ENCODE data around the gene AQP12B. TPM values are rescaled to one million over a fixed set of nuclear protein-coding genes. Genes with fewer than 3 reads are reported as not detected.

The AQP12B gene
- total and polyA plus RNA-seq, 2 donors, result under 0.01 to 0.11 TPM

- DNase-seq (ENCODE audit: low read depth in 6 of 9, low spot score in 9 of 9), result no peak
- no peaks in the 10 kb centered on the region for H3K9me3 ChIP-seq (ENCODE audit: control insufficient read depth in 2 of 2, insufficient read depth in 1 of 2, low read length in 1 of 2)
- no peak overlapping the region for H3K27ac ChIP-seq (ENCODE audit: low read depth in 1 of 2, low read length in 1 of 2)
- H3K4me1 ChIP-seq (ENCODE audit: control insufficient read depth in 2 of 2, insufficient read depth in 2 of 2, low read length in 2 of 2), result no peaks in the 10 kb centered on the region
- no peaks in the 10 kb centered on the region for H3K36me3 ChIP-seq (ENCODE audit: control insufficient read depth in 2 of 2, insufficient read depth in 2 of 2, low read length in 1 of 2)
- no peak overlapping the region for H3K4me3 ChIP-seq (ENCODE audit: low read length in 2 of 2)
- WGBS, result 75% methylated on average over 7 of the region's 7 CpGs
- H3K27me3 ChIP-seq (ENCODE audit: control insufficient read depth in 2 of 2, insufficient read depth in 1 of 2, low read length in 1 of 2), result no peaks in the 10 kb centered on the region
Measured at GRCh38 chr2:240725671-240726070, 43.0 kb upstream of the AQP12B start.

- Histone ChIP-seq H3K9me3 (ENCODE audit: control insufficient read depth in 2 of 2, insufficient read depth in 1 of 2, low read length in 1 of 2) (no peaks in the 10 kb centered on the region), H3K36me3 (ENCODE audit: control insufficient read depth in 2 of 2, insufficient read depth in 2 of 2, low read length in 1 of 2) (no peaks in the 10 kb centered on the region), H3K4me1 (ENCODE audit: control insufficient read depth in 2 of 2, insufficient read depth in 2 of 2, low read length in 2 of 2) (no peaks in the 10 kb centered on the region), H3K4me3 (ENCODE audit: low read length in 2 of 2) (no peak overlapping the region), H3K27me3 (ENCODE audit: control insufficient read depth in 2 of 2, insufficient read depth in 1 of 2, low read length in 1 of 2) (no peaks in the 10 kb centered on the region), H3K27ac (ENCODE audit: low read depth in 1 of 2, low read length in 1 of 2) (no peak overlapping the region)
- no peak for DNase-seq (ENCODE audit: low read depth in 6 of 9, low spot score in 9 of 9)
- 94% methylated on average over 12 of the region's 12 CpGs for WGBS
Measured at GRCh38 chr2:240725266-240725665, 42.6 kb upstream of the AQP12B start.

- Histone ChIP-seq H3K9me3 (ENCODE audit: control insufficient read depth in 2 of 2, insufficient read depth in 1 of 2, low read length in 1 of 2) (no peaks in the 10 kb centered on the region), H3K4me3 (ENCODE audit: low read length in 2 of 2) (no peak overlapping the region), H3K27me3 (ENCODE audit: control insufficient read depth in 2 of 2, insufficient read depth in 1 of 2, low read length in 1 of 2) (no peaks in the 10 kb centered on the region), H3K36me3 (ENCODE audit: control insufficient read depth in 2 of 2, insufficient read depth in 2 of 2, low read length in 1 of 2) (no peaks in the 10 kb centered on the region), H3K27ac (ENCODE audit: low read depth in 1 of 2, low read length in 1 of 2) (no peak overlapping the region), H3K4me1 (ENCODE audit: control insufficient read depth in 2 of 2, insufficient read depth in 2 of 2, low read length in 2 of 2) (no peaks in the 10 kb centered on the region)
- 97% methylated on average over 10 of the region's 10 CpGs for WGBS
- no peak for DNase-seq (ENCODE audit: low read depth in 6 of 9, low spot score in 9 of 9)
Measured at GRCh38 chr2:240724431-240724830, 41.7 kb upstream of the AQP12B start.

DNA sequence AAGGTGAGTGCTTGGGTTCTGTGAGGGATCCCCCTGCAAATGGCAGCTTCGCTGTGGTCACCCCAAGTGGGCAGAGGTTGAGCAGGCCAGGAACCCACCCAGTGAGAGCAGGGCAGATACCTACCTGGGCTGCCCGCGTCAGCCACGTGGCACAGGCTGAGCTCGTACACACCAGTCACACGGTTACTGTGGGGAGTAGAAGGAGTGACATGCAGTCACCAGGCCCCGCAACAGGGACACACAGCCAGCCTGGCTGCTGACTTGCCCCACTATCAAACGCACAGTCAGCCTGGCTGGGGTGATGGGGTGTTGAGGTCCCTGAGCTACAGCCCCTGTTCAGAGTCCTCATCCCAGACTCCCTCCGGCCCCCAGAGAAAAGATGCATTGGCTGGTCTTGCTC is 41.2 kb upstream of the AQP12B start:
- no peaks in the 10 kb centered on the region for H3K9me3 ChIP-seq (ENCODE audit: control insufficient read depth in 2 of 2, insufficient read depth in 1 of 2, low read length in 1 of 2)
- WGBS, result 99% methylated on average over 9 of the region's 9 CpGs
- no peak for DNase-seq (ENCODE audit: low read depth in 6 of 9, low spot score in 9 of 9)
- no peaks in the 10 kb centered on the region for H3K4me1 ChIP-seq (ENCODE audit: control insufficient read depth in 2 of 2, insufficient read depth in 2 of 2, low read length in 2 of 2)
- H3K27ac ChIP-seq (ENCODE audit: low read depth in 1 of 2, low read length in 1 of 2), result no peak overlapping the region
- no peak overlapping the region for H3K4me3 ChIP-seq (ENCODE audit: low read length in 2 of 2)
- no peaks in the 10 kb centered on the region for H3K27me3 ChIP-seq (ENCODE audit: control insufficient read depth in 2 of 2, insufficient read depth in 1 of 2, low read length in 1 of 2)
- no peaks in the 10 kb centered on the region for H3K36me3 ChIP-seq (ENCODE audit: control insufficient read depth in 2 of 2, insufficient read depth in 2 of 2, low read length in 1 of 2)

- Histone ChIP-seq H3K36me3 (ENCODE audit: control insufficient read depth in 2 of 2, insufficient read depth in 2 of 2, low read length in 1 of 2) (no peaks in the 10 kb centered on the region), H3K27ac (ENCODE audit: low read depth in 1 of 2, low read length in 1 of 2) (no peak overlapping the region), H3K9me3 (ENCODE audit: control insufficient read depth in 2 of 2, insufficient read depth in 1 of 2, low read length in 1 of 2) (no peaks in the 10 kb centered on the region), H3K27me3 (ENCODE audit: control insufficient read depth in 2 of 2, insufficient read depth in 1 of 2, low read length in 1 of 2) (no peaks in the 10 kb centered on the region), H3K4me3 (ENCODE audit: low read length in 2 of 2) (no peak overlapping the region), H3K4me1 (ENCODE audit: control insufficient read depth in 2 of 2, insufficient read depth in 2 of 2, low read length in 2 of 2) (no peaks in the 10 kb centered on the region)
- 96% methylated on average over 32 of the region's 32 CpGs for WGBS
- DNase-seq (ENCODE audit: low read depth in 6 of 9, low spot score in 9 of 9), result no peak
Measured at GRCh38 chr2:240722796-240723735, 40.4 kb upstream of the AQP12B start.

GRCh38 chr2:240722376-240722775 is 39.7 kb upstream of the AQP12B start:
- Histone ChIP-seq H3K36me3 (ENCODE audit: control insufficient read depth in 2 of 2, insufficient read depth in 2 of 2, low read length in 1 of 2) (no peaks in the 10 kb centered on the region), H3K27ac (ENCODE audit: low read depth in 1 of 2, low read length in 1 of 2) (no peak overlapping the region), H3K27me3 (ENCODE audit: control insufficient read depth in 2 of 2, insufficient read depth in 1 of 2, low read length in 1 of 2) (no peaks in the 10 kb centered on the region), H3K4me3 (ENCODE audit: low read length in 2 of 2) (no peak overlapping the region), H3K9me3 (ENCODE audit: control insufficient read depth in 2 of 2, insufficient read depth in 1 of 2, low read length in 1 of 2) (no peaks in the 10 kb centered on the region), H3K4me1 (ENCODE audit: control insufficient read depth in 2 of 2, insufficient read depth in 2 of 2, low read length in 2 of 2) (no peaks in the 10 kb centered on the region)
- 96% methylated on average over 16 of the region's 16 CpGs for WGBS
- no peak for DNase-seq (ENCODE audit: low read depth in 6 of 9, low spot score in 9 of 9)

DNA sequence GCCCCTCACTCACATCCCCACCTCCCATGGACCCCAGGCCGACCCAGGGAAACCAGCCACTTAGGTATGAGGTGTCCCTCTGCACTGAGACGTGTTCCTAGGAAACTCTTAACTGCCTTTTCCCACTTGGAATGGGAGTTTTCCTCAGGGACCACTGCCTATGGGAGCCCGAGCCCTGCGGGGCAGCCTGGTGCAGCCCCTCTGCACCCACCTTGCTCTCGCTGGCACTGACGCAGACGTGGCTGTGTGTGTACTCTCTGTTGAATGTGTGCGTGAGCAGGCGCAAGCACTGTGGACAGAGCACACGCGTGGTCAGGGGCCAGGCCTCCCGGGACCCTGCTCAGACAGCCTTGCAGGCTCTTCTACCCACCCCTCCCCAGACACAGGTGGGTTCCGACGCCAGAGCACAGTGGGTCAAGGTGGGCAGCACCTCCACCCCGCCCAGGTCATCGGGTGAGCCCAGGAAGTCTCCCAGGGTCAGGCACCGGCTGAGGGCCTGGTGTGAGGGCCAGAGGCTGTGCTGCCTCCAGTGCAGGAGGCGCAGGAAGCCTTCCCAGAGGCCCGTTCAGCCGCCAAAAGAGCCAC is 39.0 kb upstream of the AQP12B start:
- H3K9me3 ChIP-seq (ENCODE audit: control insufficient read depth in 2 of 2, insufficient read depth in 1 of 2, low read length in 1 of 2), result no peaks in the 10 kb centered on the region
- H3K27ac ChIP-seq (ENCODE audit: low read depth in 1 of 2, low read length in 1 of 2), result no peak overlapping the region
- H3K4me1 ChIP-seq (ENCODE audit: control insufficient read depth in 2 of 2, insufficient read depth in 2 of 2, low read length in 2 of 2), result no peaks in the 10 kb centered on the region
- DNase-seq (ENCODE audit: low read depth in 6 of 9, low spot score in 9 of 9), result no peak
- H3K4me3 ChIP-seq (ENCODE audit: low read length in 2 of 2), result no peak overlapping the region
- H3K36me3 ChIP-seq (ENCODE audit: control insufficient read depth in 2 of 2, insufficient read depth in 2 of 2, low read length in 1 of 2), result no peaks in the 10 kb centered on the region
- 96% methylated on average over 20 of the region's 20 CpGs for WGBS
- H3K27me3 ChIP-seq (ENCODE audit: control insufficient read depth in 2 of 2, insufficient read depth in 1 of 2, low read length in 1 of 2), result no peaks in the 10 kb centered on the region

DNA sequence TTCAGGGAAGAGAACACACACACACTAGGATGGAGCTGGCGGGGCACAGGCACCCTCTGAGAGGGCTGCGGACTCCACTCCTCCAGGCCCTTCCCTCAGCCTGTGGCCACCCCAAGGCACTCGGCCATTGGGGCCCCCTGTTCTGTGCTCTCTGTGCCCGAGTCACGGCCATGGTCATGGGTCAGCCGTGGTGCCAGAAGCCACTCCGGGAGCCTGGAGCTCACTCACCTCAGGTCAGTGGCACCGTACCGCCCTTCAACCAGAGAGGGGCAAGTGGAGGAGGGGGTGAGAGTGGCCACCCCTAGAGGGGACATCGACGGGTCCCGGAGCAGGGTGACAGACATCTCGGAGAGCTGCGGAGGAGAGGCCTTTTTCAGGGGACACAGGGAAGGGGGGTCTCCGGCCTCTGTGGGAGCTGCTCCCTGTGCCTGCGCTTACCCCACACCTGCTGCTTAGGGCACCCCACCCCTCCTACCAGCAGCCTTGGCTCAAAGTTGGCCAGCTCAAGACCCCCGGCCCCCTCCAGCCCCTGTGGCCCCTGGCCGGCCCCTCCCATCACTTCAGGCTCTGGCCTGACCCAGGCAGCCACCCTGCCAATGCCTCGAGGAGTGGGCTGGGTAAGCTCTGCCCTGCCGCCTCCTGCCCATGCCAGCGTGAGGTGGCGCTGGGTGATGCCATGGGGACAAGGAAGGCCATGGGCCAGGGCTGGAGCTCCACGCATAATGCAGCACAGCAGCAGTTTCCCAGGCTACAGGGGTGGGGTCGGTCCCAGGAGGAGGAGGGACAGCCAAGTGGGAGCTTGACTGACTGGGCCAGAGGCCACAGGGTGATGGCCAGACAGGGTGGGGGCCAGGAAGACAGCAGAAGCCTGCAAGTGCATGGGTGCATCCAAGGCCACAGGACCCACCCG is 38.3 kb upstream of the AQP12B start:
- DNase-seq (ENCODE audit: low read depth in 6 of 9, low spot score in 9 of 9), result no peak
- no peak overlapping the region for H3K4me3 ChIP-seq (ENCODE audit: low read length in 2 of 2)
- H3K4me1 ChIP-seq (ENCODE audit: control insufficient read depth in 2 of 2, insufficient read depth in 2 of 2, low read length in 2 of 2), result no peaks in the 10 kb centered on the region
- WGBS, result 97% methylated on average over 25 of the region's 25 CpGs
- no peaks in the 10 kb centered on the region for H3K9me3 ChIP-seq (ENCODE audit: control insufficient read depth in 2 of 2, insufficient read depth in 1 of 2, low read length in 1 of 2)
- no peaks in the 10 kb centered on the region for H3K27me3 ChIP-seq (ENCODE audit: control insufficient read depth in 2 of 2, insufficient read depth in 1 of 2, low read length in 1 of 2)
- no peaks in the 10 kb centered on the region for H3K36me3 ChIP-seq (ENCODE audit: control insufficient read depth in 2 of 2, insufficient read depth in 2 of 2, low read length in 1 of 2)
- H3K27ac ChIP-seq (ENCODE audit: low read depth in 1 of 2, low read length in 1 of 2), result no peak overlapping the region
